GM12891 (cell line): Measurements from ENCODE around the gene PRND.

ENCODE experiments used
- PAX5 ChIP-seq: IDR thresholded peaks from 2 replicates; pipeline ENCODE4 v1.6.1; 2011; ENCODE audit warnings: low read length, moderate library complexity, mild to moderate bottlenecking; ENCODE audit not compliant: insufficient read depth, severe bottlenecking
- POLR2A ChIP-seq: IDR thresholded peaks from 2 replicates; pipeline ENCODE4 v1.6.1; 2011; ENCODE audit warnings: low read depth, low read length, control low read depth
- POLR2AphosphoS5 ChIP-seq: IDR thresholded peaks from 2 replicates; pipeline ENCODE4 v1.6.1; 2011; ENCODE audit warnings: low read depth, low read length, control low read depth
- TAF1 ChIP-seq: IDR thresholded peaks from 2 replicates; pipeline ENCODE4 v1.6.1; 2011; ENCODE audit warnings: low read depth, low read length, control low read depth

- TF ChIP-seq POLR2A: no peak
- no peak for TF ChIP-seq POLR2AphosphoS5
- no peak for TF ChIP-seq TAF1
- TF ChIP-seq PAX5: no peak
Measured at GRCh38 chr20:4681401-4681800, 40.3 kb upstream of the PRND start.
